ENCODE measurements around the gene MYT1.

DNA sequence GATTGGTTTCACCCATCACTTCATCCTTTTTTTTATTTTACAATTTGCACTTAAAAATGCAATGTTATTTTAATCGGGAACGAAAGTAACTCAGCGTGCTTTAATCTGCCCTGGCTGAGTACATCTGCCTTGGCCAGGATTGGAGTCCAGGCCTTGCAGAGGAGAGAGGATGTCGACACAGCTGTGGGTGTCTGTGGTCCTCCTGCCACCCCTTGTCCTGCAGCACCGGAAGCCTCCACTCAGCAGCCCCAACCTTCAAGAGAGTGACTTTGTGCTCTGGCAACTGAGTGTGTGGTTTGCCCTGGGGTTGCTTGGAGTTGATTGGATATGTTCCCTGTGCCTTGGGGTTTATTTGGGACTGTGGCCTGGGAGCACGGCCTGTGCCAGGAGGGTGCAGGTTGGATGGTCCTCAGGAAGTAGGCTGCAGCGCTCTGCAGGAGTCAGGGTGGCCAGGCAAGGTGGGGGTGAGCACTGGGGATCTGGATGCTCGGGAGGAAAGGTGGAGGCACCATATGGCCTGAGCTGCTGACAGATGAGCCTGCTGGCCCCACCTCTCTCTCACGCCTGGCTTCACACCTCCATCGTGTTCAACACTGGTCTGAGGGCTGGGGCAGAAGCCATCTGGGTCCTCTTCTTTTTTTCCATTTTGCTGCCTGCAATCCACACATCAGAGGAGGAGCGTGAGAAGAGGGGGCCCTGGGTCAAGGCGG is 4.3 kb downstream of the MYT1 start:
- TF ChIP-seq YY1 (IDR thresholded peaks at IDR 0.05; ENCODE audit: insufficient read depth, insufficient read length) (no peak), SUZ12 (IDR thresholded peaks at IDR 0.05; ENCODE audit: extremely low read depth, insufficient read depth, insufficient read length) (no peak)
